ENCODE measurements around the gene FRY. TPM values are rescaled to one million over a fixed set of nuclear protein-coding genes. Genes with fewer than 3 reads are reported as not detected.

FRY gene
- total RNA-seq, 1 donor from 2014 or later: 4.5 TPM

DNA sequence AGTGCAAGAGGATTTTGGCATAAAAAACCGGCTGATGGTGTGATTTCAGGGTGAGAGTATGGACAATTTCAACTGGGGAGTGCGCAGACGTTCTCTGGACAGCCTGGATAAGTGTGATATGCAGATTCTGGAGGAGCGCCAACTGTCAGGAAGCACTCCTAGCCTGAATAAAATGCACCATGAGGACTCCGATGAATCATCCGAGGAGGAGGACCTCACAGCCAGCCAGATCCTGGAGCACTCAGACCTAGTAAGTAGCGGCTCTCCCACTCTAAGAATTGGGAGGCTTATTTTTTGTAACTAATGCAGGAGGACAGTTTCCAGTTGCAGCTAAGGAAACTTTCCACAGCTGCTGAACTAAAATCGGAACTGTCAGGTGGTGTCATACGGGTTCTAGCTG, 230.0 kb downstream of the FRY start:
- Mint-ChIP-seq H3K4me1 (ENCODE audit: unreplicated experiment) (peaks cover 26% of the 10 kb centered on the region), H3K27ac (ENCODE audit: unreplicated experiment) (no peak overlapping the region), H3K9me3 (ENCODE audit: unreplicated experiment) (no peaks in the 10 kb centered on the region), H3K4me3 (ENCODE audit: unreplicated experiment) (no peak overlapping the region), H3K27me3 (ENCODE audit: unreplicated experiment) (no peaks in the 10 kb centered on the region), H3K36me3 (ENCODE audit: low read depth, unreplicated experiment) (no peaks in the 10 kb centered on the region)
- TF ChIP-seq, protein P1, sequence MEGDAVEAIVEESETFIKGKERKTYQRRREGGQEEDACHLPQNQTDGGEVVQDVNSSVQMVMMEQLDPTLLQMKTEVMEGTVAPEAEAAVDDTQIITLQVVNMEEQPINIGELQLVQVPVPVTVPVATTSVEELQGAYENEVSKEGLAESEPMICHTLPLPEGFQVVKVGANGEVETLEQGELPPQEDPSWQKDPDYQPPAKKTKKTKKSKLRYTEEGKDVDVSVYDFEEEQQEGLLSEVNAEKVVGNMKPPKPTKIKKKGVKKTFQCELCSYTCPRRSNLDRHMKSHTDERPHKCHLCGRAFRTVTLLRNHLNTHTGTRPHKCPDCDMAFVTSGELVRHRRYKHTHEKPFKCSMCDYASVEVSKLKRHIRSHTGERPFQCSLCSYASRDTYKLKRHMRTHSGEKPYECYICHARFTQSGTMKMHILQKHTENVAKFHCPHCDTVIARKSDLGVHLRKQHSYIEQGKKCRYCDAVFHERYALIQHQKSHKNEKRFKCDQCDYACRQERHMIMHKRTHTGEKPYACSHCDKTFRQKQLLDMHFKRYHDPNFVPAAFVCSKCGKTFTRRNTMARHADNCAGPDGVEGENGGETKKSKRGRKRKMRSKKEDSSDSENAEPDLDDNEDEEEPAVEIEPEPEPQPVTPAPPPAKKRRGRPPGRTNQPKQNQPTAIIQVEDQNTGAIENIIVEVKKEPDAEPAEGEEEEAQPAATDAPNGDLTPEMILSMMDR (IDR thresholded peaks at IDR 0.05; ENCODE audit: unreplicated experiment): no peak
- no peak for DNase-seq (ENCODE audit: low spot score)

DNA sequence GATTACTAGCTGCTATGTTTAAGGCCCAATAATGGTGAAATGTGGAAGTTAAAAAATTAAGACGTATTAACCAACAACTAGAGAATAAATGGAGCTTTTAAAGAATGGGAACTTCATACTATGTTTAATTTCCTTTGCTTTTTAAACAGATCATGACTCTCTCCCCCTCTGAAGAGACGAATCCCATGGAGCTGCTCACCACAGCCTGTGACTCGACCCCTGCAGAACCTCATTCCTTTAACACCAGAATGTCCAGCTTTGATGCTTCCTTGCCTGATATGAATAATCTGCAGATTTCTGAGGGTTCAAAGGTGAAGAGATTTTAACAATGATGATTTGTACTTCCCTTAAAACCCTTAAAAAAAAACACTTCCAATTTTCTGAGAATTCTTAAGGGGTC, 230.6 kb downstream of the FRY start:
- Mint-ChIP-seq H3K4me3 (ENCODE audit: unreplicated experiment) (no peak overlapping the region), H3K9me3 (ENCODE audit: unreplicated experiment) (no peaks in the 10 kb centered on the region), H3K36me3 (ENCODE audit: low read depth, unreplicated experiment) (no peaks in the 10 kb centered on the region), H3K4me1 (ENCODE audit: unreplicated experiment) (peaks cover 26% of the 10 kb centered on the region), H3K27ac (ENCODE audit: unreplicated experiment) (no peak overlapping the region), H3K27me3 (ENCODE audit: unreplicated experiment) (no peaks in the 10 kb centered on the region)
- TF ChIP-seq, protein P1 (IDR thresholded peaks at IDR 0.05; ENCODE audit: unreplicated experiment): no peak
- no peak for DNase-seq (ENCODE audit: low spot score)

DNA sequence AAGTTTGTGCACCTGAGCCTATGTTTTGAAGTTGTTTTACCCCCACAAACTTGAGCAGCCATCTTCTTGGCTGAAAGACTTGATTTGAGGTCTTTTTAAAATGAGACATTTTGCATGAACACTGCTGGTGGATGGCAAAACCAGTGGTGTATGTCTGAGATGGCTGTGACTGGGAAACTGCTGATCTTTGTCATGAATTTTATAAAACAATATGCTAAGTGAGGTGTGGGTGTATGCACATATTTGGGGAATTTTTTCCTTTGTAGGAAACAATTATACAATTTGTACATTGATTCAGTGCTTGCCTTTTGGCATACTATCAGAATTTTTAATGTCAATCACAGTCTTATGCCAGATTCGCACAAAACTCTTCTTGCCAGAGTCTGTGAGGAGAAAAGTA, 231.0 kb downstream of the FRY start:
- Mint-ChIP-seq H3K4me1 (ENCODE audit: unreplicated experiment) (peaks cover 26% of the 10 kb centered on the region), H3K4me3 (ENCODE audit: unreplicated experiment) (no peak overlapping the region), H3K9me3 (ENCODE audit: unreplicated experiment) (no peaks in the 10 kb centered on the region), H3K27ac (ENCODE audit: unreplicated experiment) (no peak overlapping the region), H3K27me3 (ENCODE audit: unreplicated experiment) (no peaks in the 10 kb centered on the region), H3K36me3 (ENCODE audit: low read depth, unreplicated experiment) (no peaks in the 10 kb centered on the region)
- TF ChIP-seq, protein P1 (IDR thresholded peaks at IDR 0.05; ENCODE audit: unreplicated experiment): no peak
- no peak for DNase-seq (ENCODE audit: low spot score)

DNA sequence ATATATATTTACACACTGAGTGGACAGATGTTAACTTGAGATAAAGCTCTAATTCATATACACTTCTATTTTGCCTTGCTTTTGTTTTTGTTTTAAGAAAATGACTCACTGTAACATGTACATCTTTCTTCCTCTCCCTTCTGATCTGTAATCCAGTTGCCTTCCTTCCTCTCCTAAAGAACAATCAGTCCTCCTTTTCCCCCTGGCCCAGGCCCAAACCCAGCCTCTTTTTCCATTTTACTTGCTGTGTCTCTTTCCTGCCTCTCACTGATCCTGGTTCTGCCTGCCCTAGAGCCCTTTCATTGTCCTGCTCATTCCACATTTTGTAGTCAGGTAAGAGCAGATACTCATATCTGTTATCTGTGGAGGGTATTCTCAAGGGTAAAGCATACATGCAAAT, 232.8 kb downstream of the FRY start:
- H3K27ac Mint-ChIP-seq (ENCODE audit: unreplicated experiment): peak overlapping the region; percentile 28
- H3K4me3 Mint-ChIP-seq (ENCODE audit: unreplicated experiment): no peak overlapping the region

DNA sequence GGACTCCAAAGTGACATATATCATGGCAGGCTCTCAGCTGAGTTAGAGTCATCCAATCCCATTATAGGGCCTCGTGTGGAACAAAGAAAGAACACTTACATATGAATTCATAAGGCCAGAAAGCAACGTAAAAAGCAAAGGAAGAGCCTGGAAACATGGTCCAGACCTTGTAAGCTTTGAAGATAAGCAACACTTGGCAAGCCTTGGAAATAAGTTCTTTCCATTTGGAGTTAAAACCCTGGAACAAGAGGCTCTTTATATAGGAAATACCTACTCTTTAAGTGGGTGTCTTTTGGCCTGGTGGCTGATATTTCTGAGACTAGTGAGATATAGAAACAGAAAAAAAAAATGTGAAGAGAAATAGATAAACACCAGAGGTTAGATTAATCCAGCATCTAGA, 234.2 kb downstream of the FRY start:
- Mint-ChIP-seq H3K4me1 (ENCODE audit: unreplicated experiment) (peaks cover 26% of the 10 kb centered on the region), H3K27ac (ENCODE audit: unreplicated experiment) (no peak overlapping the region), H3K4me3 (ENCODE audit: unreplicated experiment) (no peak overlapping the region), H3K9me3 (ENCODE audit: unreplicated experiment) (no peaks in the 10 kb centered on the region), H3K27me3 (ENCODE audit: unreplicated experiment) (peaks cover 1% of the 10 kb centered on the region), H3K36me3 (ENCODE audit: low read depth, unreplicated experiment) (no peaks in the 10 kb centered on the region)
- TF ChIP-seq, protein P1 (IDR thresholded peaks at IDR 0.05; ENCODE audit: unreplicated experiment): no peak
- DNase-seq (ENCODE audit: low spot score): no peak

More for the DNA sequence above, 232.8 kb downstream of the FRY start:
- DNase-seq (ENCODE audit: low spot score): peak; percentile 15
- H3K27me3 Mint-ChIP-seq (ENCODE audit: unreplicated experiment): no peaks in the 10 kb centered on the region
- no peaks in the 10 kb centered on the region for H3K9me3 Mint-ChIP-seq (ENCODE audit: unreplicated experiment)
- H3K36me3 Mint-ChIP-seq (ENCODE audit: low read depth, unreplicated experiment): no peaks in the 10 kb centered on the region
- H3K4me1 Mint-ChIP-seq (ENCODE audit: unreplicated experiment): peaks cover 26% of the 10 kb centered on the region
- TF ChIP-seq, protein P1 (IDR thresholded peaks at IDR 0.05; ENCODE audit: unreplicated experiment): no peak
